ENCODE measurements around the gene YWHAG. TPM values are rescaled to one million over a fixed set of nuclear protein-coding genes. Genes with fewer than 3 reads are reported as not detected.

The YWHAG gene
- total and polyA plus RNA-seq, 9 of the 15 experiments (the other 6 are each of a cell fraction or from before 2014, with no cell fraction given) = 30.4 to 246 (median 94.5) TPM

DNA sequence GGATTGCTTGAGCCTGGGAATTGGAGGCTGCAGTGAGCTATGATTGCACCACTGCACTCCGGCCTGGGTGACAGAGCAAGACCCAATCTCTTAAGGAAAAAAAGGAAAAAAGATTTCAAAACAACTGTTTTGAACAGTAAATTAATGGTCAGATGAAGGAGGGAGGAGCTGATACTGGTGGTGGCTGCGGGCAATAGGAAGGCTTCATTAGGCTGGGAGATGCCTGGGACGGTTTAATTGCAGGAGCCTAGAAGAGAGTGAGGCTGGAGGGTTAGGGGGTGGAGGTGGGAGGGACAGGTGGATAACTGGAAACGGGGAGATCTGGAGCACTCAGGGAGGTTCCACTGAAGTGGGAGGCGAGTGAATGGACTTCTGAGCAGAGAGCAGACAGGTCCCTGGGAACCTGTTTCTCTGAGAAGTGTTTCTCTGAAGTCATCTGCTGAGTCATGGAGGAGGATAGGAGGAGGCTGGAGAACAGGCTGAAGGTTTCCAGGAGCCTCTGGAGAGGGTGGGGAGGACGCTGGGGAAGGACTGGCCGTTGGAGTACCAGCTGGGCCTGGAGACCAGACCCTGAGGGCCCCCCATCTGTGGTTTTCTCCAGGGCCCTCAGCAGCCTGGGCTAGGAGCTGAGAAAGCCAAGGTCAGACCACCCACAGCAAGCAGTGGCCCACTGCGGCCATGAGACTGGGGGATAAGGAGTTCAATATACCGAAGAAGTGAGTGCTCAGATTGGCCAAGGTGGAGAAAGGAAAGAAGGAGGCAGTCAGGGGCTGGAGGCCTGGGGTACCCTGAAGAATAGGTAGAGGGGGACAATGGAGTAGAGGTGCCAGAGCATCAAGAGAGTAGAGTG is 14.4 kb upstream of the YWHAG start:
- POLR2A ChIA-PET = interaction anchor here (0.6 to 2.0 kb wide), 7 partner anchors 9 to 38 kb away, joined by 3 to 8 read pairs (median 4); partner anchors contain the start of gene YWHAG
- Histone ChIP-seq H3K79me2 (ENCODE audit: control insufficient read depth, insufficient read depth, low read length) (0 out of 3 replicates have a peak, but pooled peaks cover 2% of the 10 kb centered on the region), H3K9me1 (ENCODE audit: control insufficient read depth, insufficient read depth, low read length) (no peaks in the 10 kb centered on the region), H4K20me1 (replicated peaks; ENCODE audit: control insufficient read depth, insufficient read depth, low read length) (no peaks in the 10 kb centered on the region), H2AFZ (ENCODE audit: low read depth, low read length) (peak overlapping the region; percentile 96), H3K27me3 (ENCODE audit: control insufficient read depth in 2 of 2, insufficient read depth in 2 of 2, low read length in 2 of 2) (no peaks in the 10 kb centered on the region), H3K36me3 (ENCODE audit: control insufficient read depth, insufficient read depth, low read length) (no peaks in the 10 kb centered on the region), H3K4me1 (replicated peaks in 1 of 2; ENCODE audit: control insufficient read depth in 2 of 2, insufficient read depth in 2 of 2, low read length in 2 of 2) (peaks cover 42 to 50% of the 10 kb centered on the region in 2 experiments), H3K27ac (ENCODE audit: extremely low read depth, low read depth, low read length) (peak overlapping the region; percentile 94), H3K9me3 (replicated peaks; ENCODE audit: control insufficient read depth, insufficient read depth, low read depth, low read length) (no peaks in the 10 kb centered on the region), H3K4me3 (peak overlapping the region; percentile 8; the same call in 1 of the 2 replicates), H3K9ac (ENCODE audit: insufficient read depth in 1 of 2, low read depth in 2 of 2, low read length in 2 of 2) (peak overlapping the region; percentile 84 to 88), H3K4me2 (ENCODE audit: insufficient read depth, low read length) (peak overlapping the region; percentile 67)
- in situ Hi-C loops (cut with MboI) = no loop called here
- TSS peak; percentile 66 for BruUV-seq (replicated peaks)
- DNase-seq (ENCODE audit: extremely low read depth in 1 of 4, low spot score in 3 of 4) (peak; percentile 85 to 96 (median 88)), ATAC-seq (peak; percentile 98), FAIRE-seq (peak; percentile 99)
- WGBS (ENCODE audit: insufficient coverage, low coverage, missing lambda C conversion rate) = 12% methylated on average over 9 of the region's 9 CpGs
- CTCF ChIA-PET (ENCODE audit: low intra/inter-chr PET ratio) = interaction anchor here (0.6 kb wide), 1 partner anchor 85 kb away, joined by 4 read pairs; no protein-coding TSS in a partner anchor
- intact Hi-C loops (cut with micrococcal nuclease) = no loop called here
- TF ChIP-seq YBX1 (IDR thresholded peaks at IDR 0.05) = no peak
- TF ChIP-seq, protein P1, sequence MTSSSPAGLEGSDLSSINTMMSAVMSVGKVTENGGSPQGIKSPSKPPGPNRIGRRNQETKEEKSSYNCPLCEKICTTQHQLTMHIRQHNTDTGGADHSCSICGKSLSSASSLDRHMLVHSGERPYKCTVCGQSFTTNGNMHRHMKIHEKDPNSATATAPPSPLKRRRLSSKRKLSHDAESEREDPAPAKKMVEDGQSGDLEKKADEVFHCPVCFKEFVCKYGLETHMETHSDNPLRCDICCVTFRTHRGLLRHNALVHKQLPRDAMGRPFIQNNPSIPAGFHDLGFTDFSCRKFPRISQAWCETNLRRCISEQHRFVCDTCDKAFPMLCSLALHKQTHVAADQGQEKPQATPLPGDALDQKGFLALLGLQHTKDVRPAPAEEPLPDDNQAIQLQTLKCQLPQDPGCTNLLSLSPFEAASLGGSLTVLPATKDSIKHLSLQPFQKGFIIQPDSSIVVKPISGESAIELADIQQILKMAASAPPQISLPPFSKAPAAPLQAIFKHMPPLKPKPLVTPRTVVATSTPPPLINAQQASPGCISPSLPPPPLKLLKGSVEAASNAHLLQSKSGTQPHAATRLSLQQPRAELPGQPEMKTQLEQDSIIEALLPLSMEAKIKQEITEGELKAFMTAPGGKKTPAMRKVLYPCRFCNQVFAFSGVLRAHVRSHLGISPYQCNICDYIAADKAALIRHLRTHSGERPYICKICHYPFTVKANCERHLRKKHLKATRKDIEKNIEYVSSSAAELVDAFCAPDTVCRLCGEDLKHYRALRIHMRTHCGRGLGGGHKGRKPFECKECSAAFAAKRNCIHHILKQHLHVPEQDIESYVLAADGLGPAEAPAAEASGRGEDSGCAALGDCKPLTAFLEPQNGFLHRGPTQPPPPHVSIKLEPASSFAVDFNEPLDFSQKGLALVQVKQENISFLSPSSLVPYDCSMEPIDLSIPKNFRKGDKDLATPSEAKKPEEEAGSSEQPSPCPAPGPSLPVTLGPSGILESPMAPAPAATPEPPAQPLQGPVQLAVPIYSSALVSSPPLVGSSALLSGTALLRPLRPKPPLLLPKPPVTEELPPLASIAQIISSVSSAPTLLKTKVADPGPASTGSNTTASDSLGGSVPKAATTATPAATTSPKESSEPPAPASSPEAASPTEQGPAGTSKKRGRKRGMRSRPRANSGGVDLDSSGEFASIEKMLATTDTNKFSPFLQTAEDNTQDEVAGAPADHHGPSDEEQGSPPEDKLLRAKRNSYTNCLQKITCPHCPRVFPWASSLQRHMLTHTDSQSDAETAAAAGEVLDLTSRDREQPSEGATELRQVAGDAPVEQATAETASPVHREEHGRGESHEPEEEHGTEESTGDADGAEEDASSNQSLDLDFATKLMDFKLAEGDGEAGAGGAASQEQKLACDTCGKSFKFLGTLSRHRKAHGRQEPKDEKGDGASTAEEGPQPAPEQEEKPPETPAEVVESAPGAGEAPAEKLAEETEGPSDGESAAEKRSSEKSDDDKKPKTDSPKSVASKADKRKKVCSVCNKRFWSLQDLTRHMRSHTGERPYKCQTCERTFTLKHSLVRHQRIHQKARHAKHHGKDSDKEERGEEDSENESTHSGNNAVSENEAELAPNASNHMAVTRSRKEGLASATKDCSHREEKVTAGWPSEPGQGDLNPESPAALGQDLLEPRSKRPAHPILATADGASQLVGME (CRISPR knock-in tag; IDR thresholded peaks at IDR 0.05) = no peak; the same call in 1 of the 2 replicates
- no peak for TF ChIP-seq SAFB (IDR thresholded peaks at IDR 0.05; ENCODE audit: borderline replicate concordance, low read depth, low read length)
- TF ChIP-seq SIN3A (IDR thresholded peaks at IDR 0.05; ENCODE audit: borderline replicate concordance in 2 of 2, control insufficient read depth in 1 of 2, low read depth in 2 of 2, low read length in 2 of 2) = no peak
- no peak; a peak in 1 of 4 replicates for TF ChIP-seq ETV6 (IDR thresholded peaks at IDR 0.05; ENCODE audit: borderline replicate concordance in 1 of 2, low read depth in 2 of 2, low read length in 1 of 2)
- no peak for TF ChIP-seq ETV6 (CRISPR knock-in tag; IDR thresholded peaks at IDR 0.05; ENCODE audit: borderline replicate concordance)
- 0 out of 2 replicates have a peak, but pooled peaks have one; percentile 28 for TF ChIP-seq ZNF324 (CRISPR knock-in tag; IDR thresholded peaks at IDR 0.05)
- no peak for TF ChIP-seq RFX1 (IDR thresholded peaks at IDR 0.05)
- TF ChIP-seq FIP1L1 (IDR thresholded peaks at IDR 0.05; ENCODE audit: low read depth, low read length, poor library complexity, severe bottlenecking) = no peak
- 0 out of 2 replicates have a peak, but pooled peaks have one; percentile 1 for TF ChIP-seq MYBL2 (IDR thresholded peaks at IDR 0.05; ENCODE audit: low read depth)
- no peak for TF ChIP-seq MYBL2 (CRISPR knock-in tag; IDR thresholded peaks at IDR 0.05; ENCODE audit: borderline replicate concordance)
- TF ChIP-seq, protein P2, sequence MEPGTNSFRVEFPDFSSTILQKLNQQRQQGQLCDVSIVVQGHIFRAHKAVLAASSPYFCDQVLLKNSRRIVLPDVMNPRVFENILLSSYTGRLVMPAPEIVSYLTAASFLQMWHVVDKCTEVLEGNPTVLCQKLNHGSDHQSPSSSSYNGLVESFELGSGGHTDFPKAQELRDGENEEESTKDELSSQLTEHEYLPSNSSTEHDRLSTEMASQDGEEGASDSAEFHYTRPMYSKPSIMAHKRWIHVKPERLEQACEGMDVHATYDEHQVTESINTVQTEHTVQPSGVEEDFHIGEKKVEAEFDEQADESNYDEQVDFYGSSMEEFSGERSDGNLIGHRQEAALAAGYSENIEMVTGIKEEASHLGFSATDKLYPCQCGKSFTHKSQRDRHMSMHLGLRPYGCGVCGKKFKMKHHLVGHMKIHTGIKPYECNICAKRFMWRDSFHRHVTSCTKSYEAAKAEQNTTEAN (CRISPR knock-in tag; IDR thresholded peaks at IDR 0.05) = no peak
- peak; percentile 68 for TF ChIP-seq POLR2G (IDR thresholded peaks at IDR 0.05; ENCODE audit: low read depth, low read length)
- peak; percentile 31 for TF ChIP-seq SMAD1 (IDR thresholded peaks at IDR 0.05; ENCODE audit: low read depth, low read length, partially characterized antibody)
